HepG2 (cell line): ENCODE measurements around the gene SMIM1. TPM values are rescaled to one million over a fixed set of nuclear protein-coding genes. Genes with fewer than 3 reads are reported as not detected.
A peak's percentile ranks its signal among the peaks of the same experiment; 100 is the strongest.

Experiments
- ETV5 ChIP-seq: IDR thresholded peaks from 2 replicates; pipeline ENCODE4 v1.6.1; 2018; ENCODE audit warnings: missing biosample characterization, missing genetic modification reagents, inconsistent platforms, borderline replicate concordance
- HMG20A ChIP-seq: IDR thresholded peaks from 2 replicates; pipeline ENCODE4 v1.6.1; 2016; ENCODE audit warnings: borderline replicate concordance
- MBD4 ChIP-seq: IDR thresholded peaks from 2 replicates; pipeline ENCODE4 v1.6.1; 2012; ENCODE audit warnings: low read length, inconsistent platforms, borderline replicate concordance
- PBX2 ChIP-seq: IDR thresholded peaks from 2 replicates; pipeline ENCODE4 v1.6.1; 2016; ENCODE audit warnings: control low read depth
- POGK ChIP-seq: sonication (generic); formaldehyde crosslinking; conservative IDR thresholded peaks from 2 replicates; pipeline ENCODE4 v1.8.0; 2022; ENCODE audit warnings: mild to moderate bottlenecking, moderate library complexity, missing genetic modification reagents
- POLR2A ChIP-seq, 2 experiments: IDR thresholded peaks; 2 replicates each; pipeline ENCODE4 v1.6.1; 2011; ENCODE audit warnings: low read depth in 2 of 2, low read length in 2 of 2, mild to moderate bottlenecking in 1 of 2, moderate library complexity in 1 of 2; ENCODE audit not compliant: insufficient read depth in 1 of 2
- SCMH1 ChIP-seq: sonication (generic); formaldehyde crosslinking; IDR thresholded peaks from 2 replicates; pipeline ENCODE4 v1.9.0; 2021; ENCODE audit warnings: missing genetic modification reagents, mild to moderate bottlenecking, borderline replicate concordance
- YY1 ChIP-seq: IDR thresholded peaks from 2 replicates; pipeline ENCODE4 v1.6.1; 2011; ENCODE audit warnings: low read length, low read depth, moderate library complexity, mild to moderate bottlenecking; ENCODE audit not compliant: insufficient read depth, insufficient replicate concordance
- ZNF460 ChIP-seq: sonication (generic); formaldehyde crosslinking; IDR thresholded peaks from 2 replicates; pipeline ENCODE4 v1.5.1; 2020; ENCODE audit warnings: missing genetic modification reagents, mild to moderate bottlenecking, borderline replicate concordance
- ZNF777 ChIP-seq: sonication (generic); formaldehyde crosslinking; IDR thresholded peaks from 2 replicates; pipeline ENCODE4 v1.4.0; 2020; ENCODE audit warnings: missing genetic modification reagents
- ZNF790 ChIP-seq: sonication (generic); formaldehyde crosslinking; IDR thresholded peaks from 2 replicates; pipeline ENCODE4 v1.8.0; 2022; ENCODE audit warnings: missing genetic modification reagents, mild to moderate bottlenecking, borderline replicate concordance
- ZNF891 ChIP-seq: sonication (generic); formaldehyde crosslinking; IDR thresholded peaks from 2 replicates; pipeline ENCODE4 v1.5.0; 2020; ENCODE audit warnings: mild to moderate bottlenecking, missing genetic modification reagents
- polyA plus RNA-seq, 8 experiments: library from polyadenylated mRNA; depleted of rRNA in 3 of 8; stranded (reverse) in 7 of 8; unstranded in 1 of 8; fragments of >200 nt; fragmentation: Illumina TruSeq in 4 of 8; extraction: Trizol in 4 of 8; gene quantifications; 2 replicates each; pipeline versions ENCODE4 v1.2.1 to v1.2.3, GENCODE V29; 2011 to 2016; ENCODE audit warnings: low read depth in 4 of 8, missing spikeins in 1 of 8, mixed read lengths in 1 of 8; ENCODE audit not compliant: insufficient read depth in 1 of 8
- total RNA-seq, 5 experiments: library from RNA; depleted of rRNA; stranded (reverse); fragments of >200 nt; fragmentation: Illumina TruSeq; extraction: Trizol; gene quantifications; 2 replicates each; pipeline ENCODE4 v1.2.3, GENCODE V29; 2016; ENCODE audit warnings: low read depth in 1 of 5
- TF ChIP-seq, protein P1 (sequence below), 2 experiments: sonication (generic) in 1 of 2; formaldehyde crosslinking in 1 of 2; IDR thresholded peaks; 2 replicates each; pipeline versions ENCODE4 v1.5.1 to v1.6.1; 2011 to 2020; ENCODE audit warnings: borderline replicate concordance in 1 of 2, low read depth in 1 of 2, low read length in 1 of 2, mild to moderate bottlenecking in 1 of 2, missing genetic modification reagents in 1 of 2, moderate library complexity in 1 of 2
- TF ChIP-seq, protein P2 (sequence below): sonication (generic); formaldehyde crosslinking; conservative IDR thresholded peaks from 2 replicates; pipeline ENCODE4 v1.4.0; 2020; ENCODE audit warnings: mild to moderate bottlenecking, missing genetic modification reagents, moderate library complexity
- TF ChIP-seq, protein P3 (sequence below): sonication (generic); formaldehyde crosslinking; IDR thresholded peaks from 2 replicates; pipeline ENCODE4 v1.4.0; 2020; ENCODE audit warnings: missing genetic modification reagents

Gene SMIM1
- total and polyA plus RNA-seq, 2 of the 13 experiments (the other 11 are each of a cell fraction or from before 2014, with no cell fraction given) = 12.4 to 56.3 TPM

DNA sequence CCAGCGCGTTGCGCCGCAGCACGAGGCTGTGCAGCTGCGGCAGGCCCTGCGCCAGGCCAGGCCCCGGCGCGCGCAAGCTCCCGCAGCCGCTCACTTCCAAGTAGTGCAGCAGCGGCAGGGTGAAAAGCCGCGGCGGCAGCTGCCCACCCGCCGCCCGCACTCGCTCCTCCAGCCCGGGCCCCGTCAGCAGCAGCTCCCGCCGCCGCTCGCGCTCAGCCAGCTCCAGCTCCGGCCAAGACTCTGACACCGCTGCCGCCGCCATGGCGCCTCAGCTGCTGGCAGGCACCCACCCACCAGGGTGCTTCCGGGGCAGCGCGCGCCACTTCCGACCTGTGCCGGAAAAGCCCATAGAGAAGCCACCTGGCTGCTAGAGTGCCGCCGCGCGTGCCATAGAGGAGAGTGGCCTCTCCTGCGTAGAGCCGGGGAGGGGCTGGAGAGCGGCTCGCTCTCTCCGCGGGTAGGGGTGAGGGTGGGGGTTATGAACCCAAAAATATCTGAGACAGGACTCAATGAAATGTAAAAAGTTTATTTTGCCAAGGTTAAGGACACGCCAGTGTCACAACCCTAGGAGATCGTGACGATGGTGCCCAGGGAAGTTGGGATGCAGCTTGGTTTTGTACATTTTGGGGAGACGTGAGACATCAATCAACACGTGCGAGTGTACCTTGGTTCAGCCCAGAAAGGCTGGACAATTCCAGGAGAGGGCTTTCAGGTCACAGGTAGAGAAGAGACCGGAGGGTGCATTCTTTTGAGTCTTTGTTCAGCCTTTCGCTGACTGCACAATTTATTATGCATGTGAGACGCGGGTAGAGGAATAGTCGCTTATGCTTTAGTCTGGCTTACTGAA lies 23.9 kb downstream of the SMIM1 start, which contains the start of gene LRRC47 (continued):
- TF ChIP-seq, protein P1, sequence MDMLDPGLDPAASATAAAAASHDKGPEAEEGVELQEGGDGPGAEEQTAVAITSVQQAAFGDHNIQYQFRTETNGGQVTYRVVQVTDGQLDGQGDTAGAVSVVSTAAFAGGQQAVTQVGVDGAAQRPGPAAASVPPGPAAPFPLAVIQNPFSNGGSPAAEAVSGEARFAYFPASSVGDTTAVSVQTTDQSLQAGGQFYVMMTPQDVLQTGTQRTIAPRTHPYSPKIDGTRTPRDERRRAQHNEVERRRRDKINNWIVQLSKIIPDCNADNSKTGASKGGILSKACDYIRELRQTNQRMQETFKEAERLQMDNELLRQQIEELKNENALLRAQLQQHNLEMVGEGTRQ (IDR thresholded peaks at IDR 0.05; ENCODE audit: low read depth, low read length) = no peak
- TF ChIP-seq, protein P1 (CRISPR knock-in tag; IDR thresholded peaks at IDR 0.05; ENCODE audit: borderline replicate concordance) = no peak
- no peak for TF ChIP-seq PBX2 (CRISPR knock-in tag)
- no peak for TF ChIP-seq SCMH1 (CRISPR knock-in tag)
- no peak for TF ChIP-seq MBD4
- no peak for TF ChIP-seq ZNF790 (CRISPR knock-in tag)
- TF ChIP-seq, protein P2, sequence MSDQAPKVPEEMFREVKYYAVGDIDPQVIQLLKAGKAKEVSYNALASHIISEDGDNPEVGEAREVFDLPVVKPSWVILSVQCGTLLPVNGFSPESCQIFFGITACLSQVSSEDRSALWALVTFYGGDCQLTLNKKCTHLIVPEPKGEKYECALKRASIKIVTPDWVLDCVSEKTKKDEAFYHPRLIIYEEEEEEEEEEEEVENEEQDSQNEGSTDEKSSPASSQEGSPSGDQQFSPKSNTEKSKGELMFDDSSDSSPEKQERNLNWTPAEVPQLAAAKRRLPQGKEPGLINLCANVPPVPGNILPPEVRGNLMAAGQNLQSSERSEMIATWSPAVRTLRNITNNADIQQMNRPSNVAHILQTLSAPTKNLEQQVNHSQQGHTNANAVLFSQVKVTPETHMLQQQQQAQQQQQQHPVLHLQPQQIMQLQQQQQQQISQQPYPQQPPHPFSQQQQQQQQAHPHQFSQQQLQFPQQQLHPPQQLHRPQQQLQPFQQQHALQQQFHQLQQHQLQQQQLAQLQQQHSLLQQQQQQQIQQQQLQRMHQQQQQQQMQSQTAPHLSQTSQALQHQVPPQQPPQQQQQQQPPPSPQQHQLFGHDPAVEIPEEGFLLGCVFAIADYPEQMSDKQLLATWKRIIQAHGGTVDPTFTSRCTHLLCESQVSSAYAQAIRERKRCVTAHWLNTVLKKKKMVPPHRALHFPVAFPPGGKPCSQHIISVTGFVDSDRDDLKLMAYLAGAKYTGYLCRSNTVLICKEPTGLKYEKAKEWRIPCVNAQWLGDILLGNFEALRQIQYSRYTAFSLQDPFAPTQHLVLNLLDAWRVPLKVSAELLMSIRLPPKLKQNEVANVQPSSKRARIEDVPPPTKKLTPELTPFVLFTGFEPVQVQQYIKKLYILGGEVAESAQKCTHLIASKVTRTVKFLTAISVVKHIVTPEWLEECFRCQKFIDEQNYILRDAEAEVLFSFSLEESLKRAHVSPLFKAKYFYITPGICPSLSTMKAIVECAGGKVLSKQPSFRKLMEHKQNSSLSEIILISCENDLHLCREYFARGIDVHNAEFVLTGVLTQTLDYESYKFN (CRISPR knock-in tag) = peak; percentile 35; the same call in 1 of the 2 replicates
- TF ChIP-seq POLR2A (IDR thresholded peaks at IDR 0.05; ENCODE audit: insufficient read depth in 1 of 2, low read depth in 2 of 2, low read length in 2 of 2) = peak; percentile 62 to 74
- no peak for TF ChIP-seq ZNF460 (CRISPR knock-in tag)
- peak; percentile 88 for TF ChIP-seq POGK
- TF ChIP-seq HMG20A = no peak
- TF ChIP-seq ETV5 (CRISPR knock-in tag) = peak; percentile 75
- TF ChIP-seq ZNF891 = 0 out of 2 replicates have a peak, but pooled peaks have one; percentile 33
- peak; percentile 94 for TF ChIP-seq YY1
- TF ChIP-seq ZNF777 = no peak; the same call in 1 of the 2 replicates
- TF ChIP-seq, protein P3, sequence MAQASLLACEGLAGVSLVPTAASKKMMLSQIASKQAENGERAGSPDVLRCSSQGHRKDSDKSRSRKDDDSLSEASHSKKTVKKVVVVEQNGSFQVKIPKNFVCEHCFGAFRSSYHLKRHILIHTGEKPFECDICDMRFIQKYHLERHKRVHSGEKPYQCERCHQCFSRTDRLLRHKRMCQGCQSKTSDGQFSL = 0 out of 2 replicates have a peak, but pooled peaks have one; percentile 50
